GM04503 (cell line): ENCODE data around the gene PAXX.

Source experiments
- DNase-seq: peaks from one replicate; pipeline ENCODE4 v3.0.0-alpha.2; 2012; ENCODE audit warnings: low read depth

The PAXX gene

DNA sequence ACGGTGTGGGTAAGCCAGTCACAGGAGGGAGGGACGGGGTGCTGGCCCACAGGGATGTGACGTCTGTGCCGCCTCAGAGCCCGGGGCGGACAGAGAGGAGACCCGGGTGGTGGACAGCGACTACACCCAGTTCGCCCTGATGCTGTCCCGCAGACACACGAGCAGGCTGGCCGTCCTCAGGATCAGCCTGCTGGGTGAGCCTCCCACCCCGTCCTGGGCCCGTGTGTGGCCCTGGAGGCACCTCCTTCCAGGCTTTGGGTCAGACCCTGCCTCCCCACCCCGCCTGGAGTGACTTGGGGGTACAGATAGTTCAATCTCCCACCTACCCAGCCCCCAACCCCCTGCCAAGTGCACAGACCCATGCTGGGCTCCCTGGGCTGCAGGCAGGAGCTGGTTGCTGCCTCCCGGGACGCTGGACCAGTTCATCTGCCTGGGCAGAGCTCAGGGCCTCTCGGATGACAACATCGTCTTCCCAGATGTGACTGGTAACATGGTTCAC is 38.4 kb upstream of the PAXX start:
- DNase-seq: no peak

DNA sequence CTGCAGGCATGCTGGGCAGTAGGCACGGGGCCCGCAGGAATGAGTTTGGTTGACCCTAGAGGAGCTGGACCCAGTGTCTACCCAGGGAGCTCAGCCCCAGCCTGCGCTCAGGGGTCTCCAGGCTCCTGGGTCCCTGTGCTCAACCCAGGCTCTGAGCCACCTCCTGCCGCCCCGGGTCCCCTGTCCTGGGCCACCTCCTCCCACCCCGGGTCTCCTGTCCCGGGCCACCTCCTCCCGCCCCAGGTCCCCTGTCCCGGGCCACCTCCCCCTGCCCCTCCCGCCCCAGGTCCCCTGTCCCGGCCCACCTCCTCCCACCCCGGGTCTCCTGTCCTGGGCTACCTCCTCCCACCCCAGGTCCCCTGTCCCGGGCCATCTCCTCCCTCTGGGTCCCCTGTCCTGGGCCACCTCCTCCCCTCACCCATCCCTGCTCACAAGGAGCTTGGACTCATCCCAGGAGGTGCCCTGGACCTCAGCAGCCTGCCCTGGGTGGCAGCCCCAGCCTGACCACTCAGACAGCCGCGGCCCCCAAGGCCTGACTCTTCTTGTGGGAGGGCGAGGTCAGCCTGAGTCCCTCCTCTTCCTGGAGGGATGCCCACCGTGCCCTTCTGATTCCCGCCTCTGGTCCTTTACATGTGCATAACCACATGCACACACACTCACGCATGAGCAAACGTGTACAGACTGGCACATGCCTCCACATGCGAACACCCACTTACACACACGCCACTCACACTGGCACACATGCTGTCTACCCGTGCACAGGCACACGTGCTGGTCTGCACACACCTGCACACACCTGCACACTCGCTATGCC is 37.7 kb upstream of the PAXX start:
- no peak for DNase-seq

DNA sequence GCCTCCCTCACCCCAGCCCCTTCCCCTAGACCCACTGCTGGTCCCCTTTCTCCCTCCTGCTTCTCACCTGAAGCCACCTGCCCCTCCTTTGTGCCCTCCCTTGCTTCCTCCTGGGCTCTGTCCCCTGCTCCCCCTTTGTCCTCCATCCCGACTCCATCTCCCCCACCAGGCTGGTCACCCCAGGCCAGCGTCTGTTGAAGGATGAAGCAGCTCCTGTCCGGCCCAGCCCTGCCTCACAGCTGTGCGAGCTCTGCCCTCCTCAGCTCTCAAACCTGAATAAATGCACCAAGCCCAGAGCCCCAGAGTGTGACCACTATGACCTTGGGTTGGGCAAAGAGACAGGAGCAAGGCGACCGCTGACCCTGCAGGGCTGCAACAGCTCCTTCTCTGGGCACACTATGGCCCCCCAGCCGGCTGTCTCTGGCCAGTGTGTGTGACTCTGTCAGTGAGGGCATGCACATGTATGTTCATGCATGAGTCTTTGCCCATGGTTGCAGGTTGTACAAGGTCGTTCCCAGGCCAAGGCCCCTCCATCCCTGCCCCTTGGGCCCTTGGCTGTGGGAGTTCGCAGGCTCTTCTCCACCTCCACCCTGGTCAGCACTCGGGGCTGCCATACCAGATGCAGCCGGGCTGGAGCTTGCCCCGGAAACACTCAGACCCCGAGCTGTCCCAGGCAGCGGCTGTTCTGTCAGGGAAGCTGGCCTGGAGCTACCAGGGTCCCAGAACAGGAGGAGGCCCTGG is 36.9 kb upstream of the PAXX start:
- no peak for DNase-seq

DNA sequence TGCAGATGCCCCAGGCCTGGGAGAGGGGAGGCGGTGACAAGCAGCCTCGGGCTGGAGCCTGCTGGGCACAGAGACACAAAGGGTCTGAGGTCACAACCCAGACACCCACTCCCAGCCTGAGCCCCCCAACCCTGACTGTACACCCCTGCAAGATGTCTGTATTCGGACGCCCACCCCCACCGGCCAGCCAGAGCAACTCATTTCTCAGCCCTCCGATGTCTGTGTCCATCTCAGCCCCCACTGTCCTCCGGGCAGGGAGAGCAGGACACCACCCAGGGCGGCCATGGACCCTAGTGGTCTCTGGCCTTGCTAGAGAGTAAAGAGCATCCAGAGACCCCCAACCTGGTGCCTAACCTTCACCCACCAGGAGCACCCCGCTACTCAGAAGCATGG is 36.3 kb upstream of the PAXX start:
- no peak for DNase-seq

DNA sequence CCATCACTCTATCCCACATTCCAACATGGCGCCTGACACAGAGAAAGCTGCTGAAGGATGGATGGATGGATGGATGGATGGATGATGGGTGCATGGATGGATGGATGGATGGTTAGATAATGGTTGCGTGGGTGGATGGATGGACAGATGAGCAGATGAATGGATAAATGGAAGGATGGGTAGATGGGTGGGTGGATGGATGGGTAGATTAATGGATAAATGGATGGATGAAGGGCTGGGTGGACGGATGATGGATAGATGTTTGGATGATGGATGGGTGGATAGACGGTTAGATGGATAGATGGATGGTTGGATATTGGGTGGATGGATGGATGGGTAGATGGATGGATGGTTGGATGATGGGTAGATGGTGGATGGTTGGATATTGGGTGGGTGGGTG is 35.6 kb upstream of the PAXX start:
- DNase-seq: no peak

DNA sequence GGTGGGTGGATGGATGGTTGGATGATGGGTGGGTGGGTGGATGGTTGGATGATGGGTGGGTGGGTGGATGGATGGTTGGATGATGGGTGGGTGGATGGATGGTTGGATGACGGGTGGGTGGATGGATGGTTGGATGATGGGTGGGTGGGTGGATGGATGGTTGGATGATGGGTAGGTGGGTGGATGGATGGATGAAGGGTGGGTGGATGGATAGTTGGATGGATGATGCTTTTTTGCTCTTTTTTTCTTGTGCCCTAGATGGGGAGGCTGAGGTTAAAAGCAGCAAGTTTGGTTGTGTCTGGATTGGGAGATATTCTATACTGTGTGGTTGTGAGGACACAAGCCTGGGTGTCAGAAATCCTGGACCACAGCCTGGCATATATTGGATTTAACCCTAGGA is 34.8 kb upstream of the PAXX start:
- no peak for DNase-seq

DNA sequence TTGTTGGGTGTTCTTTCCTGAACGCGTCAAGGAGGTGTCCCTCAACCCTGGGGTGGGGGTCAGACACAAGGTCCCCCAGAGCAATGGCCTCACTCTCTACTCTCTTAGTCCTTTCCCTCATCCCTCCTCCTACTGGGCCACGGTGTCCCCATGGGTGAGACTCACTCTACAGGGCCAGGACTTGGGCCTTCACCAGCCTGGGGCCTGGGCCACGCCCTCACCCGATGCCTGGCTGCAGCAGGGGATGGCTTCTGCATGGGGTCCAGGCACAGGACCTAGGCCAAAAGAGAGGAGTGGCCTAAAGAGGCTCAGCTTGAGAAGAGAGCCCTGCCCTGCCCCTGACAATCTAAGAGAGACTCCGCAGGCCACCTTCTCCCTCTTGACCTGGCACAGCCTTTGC is 34.3 kb upstream of the PAXX start:
- DNase-seq: no peak

DNA sequence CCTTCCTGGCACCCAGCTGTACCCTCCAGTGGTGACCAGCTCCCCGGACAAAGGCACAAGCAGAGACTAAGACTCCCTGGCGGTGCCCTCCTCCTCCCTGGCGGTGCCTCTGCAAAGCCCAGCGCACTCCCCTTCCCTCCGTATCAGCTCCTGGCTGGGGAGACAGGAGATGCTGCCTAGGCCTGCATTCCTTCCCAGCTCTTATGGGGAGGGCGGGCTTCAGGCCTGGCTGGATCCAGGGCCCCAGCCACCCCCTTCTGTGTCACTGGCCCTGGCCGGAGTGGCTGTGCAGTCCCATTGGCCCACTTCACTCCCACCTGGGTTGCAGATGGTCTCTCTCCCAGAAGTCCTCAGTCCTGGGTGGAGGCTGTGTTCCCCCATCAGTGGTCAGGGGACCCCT is 33.7 kb upstream of the PAXX start:
- DNase-seq: no peak

DNA sequence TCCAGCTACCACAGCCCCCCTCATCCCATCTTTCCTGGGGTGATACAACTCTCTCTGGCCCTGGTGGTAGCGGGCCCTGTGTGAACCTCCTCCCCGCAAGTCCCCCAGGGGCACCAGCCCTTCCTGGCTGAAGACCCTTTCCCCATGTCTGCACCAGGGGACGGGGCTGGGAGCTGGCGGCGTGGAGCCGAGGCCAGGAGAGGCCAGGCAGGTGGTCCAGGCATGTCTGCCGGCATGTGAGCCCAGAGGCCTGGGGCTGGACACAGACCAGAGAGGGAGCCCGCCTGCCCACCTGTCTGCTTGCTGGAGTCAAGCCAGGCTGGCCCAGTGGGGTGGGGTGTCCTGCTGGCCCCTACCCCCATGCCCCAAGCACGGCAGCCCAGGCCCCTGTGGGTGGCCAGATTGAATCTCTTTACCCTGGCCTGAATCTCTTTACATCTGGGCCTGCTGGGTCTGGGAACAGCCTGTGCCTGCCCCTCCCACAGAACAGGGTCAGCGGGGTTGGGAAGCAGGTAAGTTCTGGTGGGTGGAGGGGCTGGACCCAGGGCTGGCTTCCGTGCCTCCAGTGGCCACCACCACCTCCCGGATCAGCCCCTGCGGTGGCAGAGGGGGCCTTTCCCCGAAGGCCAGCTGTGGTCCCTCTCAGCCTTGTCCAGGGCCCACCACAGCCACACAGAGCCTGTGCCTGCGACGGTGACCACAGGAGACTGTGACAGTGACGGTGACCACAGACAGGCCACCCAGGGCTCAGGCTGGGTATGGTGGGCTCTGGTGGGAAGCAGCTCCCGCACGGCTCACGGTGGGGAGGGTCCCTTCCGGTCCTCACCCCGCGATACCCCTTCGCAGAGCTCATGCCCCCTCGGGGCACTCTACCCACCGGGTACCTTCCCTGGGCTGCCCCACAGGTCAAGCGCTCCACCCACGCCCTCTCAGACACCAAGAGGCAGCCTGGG is 33.0 kb upstream of the PAXX start:
- DNase-seq: no peak

DNA sequence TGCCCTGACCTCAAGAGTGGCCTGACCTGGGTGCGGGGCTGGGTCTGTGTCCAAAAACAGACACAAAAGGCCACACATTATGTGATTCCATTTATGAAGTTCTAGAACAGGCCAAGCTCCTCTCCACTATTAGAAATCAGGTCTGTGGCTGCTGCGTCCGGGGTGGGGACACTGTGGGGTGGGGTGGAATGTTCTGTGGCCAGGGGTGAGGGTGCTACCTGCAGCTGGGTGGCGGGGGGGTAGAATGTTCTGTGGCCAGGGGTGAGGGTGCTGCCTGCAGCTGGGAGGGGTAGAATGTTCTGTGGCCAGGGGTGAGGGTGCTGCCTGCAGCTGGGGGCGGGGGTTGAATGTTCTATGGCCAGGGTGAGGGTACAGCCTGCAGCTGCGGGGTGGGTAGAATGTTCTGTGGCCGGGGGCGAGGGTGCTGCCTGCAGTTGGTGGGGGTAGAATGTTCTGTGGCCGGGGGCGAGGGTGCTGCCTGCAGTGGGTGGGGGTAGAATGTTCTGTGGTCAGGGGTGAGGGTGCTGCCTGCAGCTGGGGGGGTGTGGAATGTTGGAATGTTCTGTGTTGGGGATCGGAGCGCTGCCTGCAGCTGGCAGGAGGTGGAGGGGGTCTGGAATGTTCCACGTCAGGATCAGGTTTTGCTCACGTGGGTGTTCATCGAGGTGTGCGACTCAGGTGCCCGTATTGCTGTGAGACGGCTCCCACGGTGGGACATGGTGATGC is 31.8 kb upstream of the PAXX start:
- DNase-seq: no peak

DNA sequence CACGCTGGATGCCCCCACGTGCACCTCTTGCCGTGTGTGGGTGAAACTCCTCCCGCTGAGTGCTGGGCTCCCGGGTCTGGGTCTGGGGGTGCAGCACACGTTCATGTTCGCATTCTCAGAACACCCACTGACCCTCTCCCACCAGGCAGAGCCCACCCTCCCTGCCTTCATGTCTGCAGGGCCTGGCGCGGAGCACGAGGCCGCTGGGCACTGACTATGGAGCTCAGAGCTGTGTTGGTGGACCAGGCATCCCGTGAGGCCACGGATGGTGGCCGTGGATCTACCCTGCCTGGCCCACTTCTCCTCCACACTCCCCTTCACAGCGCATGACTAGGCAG is 31.3 kb upstream of the PAXX start:
- DNase-seq: no peak

DNA sequence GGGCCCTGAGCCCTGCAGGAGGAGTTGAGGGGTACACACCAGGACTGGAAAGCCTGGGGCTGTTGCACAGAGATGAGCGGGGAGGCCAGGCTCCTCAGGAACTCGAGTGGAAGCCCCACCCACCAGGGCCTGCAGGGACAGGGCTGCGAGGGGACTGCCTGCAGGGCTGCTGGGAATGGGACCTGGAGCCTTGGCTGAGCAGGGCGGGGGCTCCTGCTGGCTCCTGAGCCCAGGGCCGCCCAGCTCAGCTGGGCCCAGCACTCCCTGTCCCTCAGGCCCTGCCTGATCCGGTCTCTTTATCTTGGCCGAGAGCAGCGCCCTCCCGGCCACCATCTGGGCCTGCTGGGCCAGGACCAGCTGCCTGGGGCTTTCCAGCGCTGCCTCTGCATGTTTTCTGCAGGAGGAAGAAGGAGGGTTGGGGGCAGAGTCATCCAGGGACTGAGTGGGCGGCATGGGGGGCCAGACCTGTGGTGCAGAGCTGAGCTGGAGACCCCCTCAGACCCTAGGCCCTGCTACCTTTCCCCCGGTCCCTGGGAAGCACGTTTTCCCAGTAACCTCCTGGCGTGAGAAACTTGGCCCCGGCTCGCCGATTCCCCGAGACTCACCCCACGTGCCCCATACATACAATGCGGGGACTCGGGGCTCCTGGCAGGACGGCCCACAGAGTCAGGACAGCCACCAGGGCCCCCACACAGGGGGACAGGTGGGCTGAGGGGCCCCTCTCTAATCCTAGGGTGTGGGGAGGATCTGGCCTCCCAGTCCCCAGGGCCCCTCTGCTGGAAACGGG is 30.8 kb upstream of the PAXX start:
- DNase-seq: no peak

DNA sequence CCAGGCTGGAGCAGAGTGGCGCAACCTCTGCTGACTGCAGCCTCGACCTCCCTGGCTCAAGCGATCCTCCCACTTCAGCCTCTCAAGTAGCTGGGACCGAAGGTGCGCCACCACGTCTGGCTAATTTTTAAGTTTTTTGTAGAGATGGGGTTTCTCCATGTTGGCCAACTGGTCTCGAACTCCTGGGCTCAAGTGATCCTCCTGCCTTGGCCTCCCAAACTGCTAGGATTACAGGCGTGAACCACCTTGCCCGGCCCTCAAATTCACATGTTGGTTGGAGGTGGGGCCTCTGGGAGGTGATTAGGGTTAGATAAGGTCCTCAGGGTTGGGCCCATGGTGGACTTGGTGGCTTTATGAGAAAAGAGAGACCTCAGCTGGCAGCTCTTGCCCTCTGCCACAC is 30.1 kb upstream of the PAXX start:
- DNase-seq: no peak

DNA sequence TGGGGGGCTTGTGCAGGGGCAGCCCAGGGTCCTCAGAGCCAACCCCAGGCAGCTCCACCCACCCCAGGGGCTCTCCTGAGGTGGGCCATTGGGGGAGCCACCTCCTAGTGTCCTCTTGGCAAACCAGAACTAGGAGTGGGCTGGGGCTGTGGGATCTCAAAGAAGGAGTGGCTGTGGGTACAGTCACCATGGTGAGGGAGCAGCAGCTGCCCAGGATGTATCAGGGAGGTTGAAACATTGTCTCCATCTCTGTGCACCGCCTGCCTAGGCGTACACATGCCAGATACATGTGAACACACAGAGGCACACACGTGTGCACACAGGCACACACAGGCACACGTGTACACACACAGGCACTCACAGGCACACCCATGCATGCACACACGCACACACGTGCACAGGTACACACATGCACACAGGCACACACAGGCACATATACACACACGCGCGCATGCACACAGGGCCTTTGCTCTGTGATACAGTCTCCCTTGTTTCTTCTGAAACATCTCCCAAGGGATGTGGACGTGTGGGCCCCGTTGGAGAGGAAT is 29.4 kb upstream of the PAXX start:
- DNase-seq: no peak

DNA sequence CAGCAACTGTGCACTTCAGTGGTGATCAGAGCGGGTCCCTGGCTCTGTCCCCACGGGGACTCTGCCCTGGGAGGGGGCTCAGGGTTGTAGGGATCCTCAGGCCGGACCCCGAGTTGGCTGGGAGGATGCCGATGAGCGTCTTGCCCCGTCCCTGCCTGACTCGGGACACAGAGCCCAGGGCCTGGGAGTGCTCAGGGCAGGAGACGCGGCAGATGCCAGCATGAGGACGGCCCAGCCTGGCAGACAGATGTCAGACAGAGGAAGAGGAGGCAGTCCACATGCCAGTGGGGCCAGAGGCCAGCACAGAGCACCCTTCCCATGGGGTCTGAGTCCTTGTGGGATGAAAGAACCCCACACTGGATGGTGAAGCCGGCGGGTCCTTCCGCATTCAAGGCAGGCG is 28.9 kb upstream of the PAXX start:
- DNase-seq: no peak

DNA sequence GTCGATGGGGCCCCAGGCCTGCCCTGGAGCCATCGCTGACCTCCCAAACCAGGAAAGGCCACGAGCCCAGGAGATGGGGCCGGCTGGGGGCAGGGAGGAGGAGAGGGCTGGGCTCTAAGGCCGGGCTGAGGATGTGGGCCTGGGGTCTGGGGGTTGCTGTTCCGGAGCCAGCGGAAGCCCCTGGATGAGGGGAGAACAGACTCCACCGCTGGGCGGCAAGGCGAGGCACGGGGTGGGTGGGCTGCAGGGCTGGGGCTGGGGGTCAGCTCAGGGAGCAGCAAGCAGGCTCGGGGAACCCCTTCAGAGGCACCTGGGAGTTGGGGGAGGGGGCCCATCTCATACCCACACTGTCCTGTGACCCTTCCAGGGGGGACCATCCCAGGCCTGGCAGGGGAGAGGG is 28.5 kb upstream of the PAXX start:
- DNase-seq: no peak

DNA sequence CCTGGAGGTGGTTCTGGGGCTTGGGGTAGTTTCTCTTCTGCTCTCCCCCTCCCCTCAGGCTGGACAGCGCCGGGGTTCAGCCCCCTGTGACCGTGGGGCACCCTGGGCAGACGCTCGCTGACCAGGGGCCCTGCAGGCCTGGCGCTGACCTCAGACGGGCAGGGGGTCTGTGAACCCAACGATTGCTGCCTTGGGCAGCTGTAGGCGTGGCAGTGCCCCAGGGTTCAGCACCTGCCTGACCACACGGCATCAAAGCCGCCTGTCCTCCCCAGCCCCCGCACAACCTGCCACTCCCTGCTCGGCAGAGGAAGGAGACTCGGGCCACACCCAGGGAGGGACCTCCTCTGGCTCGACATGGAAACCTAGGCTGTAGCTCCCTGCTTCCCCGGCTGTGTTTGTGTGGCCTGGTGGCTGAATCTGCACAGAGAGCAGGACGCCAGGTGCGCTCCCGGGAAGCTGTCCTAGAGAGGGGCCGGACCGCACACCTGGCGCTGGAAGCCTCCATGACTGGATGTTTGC is 28.0 kb upstream of the PAXX start:
- no peak for DNase-seq

DNA sequence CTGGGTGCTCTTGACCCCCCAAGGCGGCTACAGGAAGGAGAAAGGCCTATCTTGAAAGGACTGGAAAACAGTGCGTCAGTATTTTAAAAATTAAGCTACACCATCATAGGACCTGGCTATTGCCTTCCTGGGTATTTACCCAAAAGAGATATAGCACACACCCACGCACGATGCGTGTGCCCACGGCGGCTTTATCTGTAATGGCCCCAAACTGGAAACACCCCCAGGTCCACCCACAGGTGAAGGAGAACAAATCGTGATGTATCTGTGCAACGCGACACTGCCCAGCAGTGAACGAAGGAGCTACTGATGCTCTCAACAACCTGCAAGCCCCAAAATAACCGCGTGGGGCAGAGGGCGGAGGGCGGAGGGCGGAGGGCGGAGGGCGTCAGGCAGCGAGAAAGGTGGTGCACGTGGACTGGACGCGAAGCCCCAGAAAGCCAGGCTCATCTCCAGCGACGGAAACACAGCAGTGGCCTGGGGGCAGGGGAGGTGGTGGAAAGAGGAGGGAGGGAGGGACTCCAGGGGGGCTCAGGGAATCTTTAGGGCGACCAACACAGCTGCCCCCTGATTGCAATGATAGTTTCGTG is 27.3 kb upstream of the PAXX start:
- no peak for DNase-seq

DNA sequence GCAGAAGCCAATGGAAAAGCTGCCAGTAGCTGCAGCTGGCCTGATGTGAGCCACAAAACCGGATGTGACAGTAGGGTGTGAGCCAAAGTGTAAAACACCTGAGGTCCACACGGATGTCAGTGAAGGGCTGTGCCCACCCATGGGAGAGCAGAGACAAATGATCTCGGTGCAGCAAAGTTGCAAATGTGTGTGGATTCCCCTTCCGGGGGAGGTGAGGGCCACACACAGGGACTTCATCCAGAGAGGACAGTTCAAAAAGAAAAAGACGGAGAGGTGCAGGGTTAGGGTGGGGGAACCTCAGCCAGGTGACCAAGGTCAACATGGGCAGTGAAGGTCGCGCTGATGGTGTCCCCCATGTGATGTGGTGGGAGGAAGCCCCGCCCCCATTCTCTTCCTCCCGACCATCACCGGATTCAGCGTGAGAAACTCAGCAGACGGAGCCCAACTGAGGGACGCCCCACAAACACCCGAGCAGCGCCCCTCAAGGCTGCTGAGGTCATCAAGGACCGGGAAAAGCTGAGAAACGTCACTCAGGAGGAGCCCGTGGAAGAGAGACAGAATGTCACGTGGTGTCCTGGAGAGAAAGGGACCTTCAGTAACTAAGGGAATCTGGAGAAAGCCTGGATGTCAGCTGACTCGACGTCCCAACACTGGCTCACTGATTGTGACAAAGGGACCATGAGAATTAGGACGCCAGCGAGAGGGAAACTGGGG is 26.3 kb upstream of the PAXX start:
- DNase-seq: no peak
